T-helper 22 cell (primary cell): Measurements from ENCODE around the gene LRRTM4.
"Not testable (repeated sequence)": the region's sequence is repeated elsewhere in the genome, so short reads cannot be mapped to it uniquely, and the experiment has no call there.

Source experiments
- DNase-seq: peaks from one replicate; pipeline ENCODE4 v3.0.0-alpha.2; 2020; ENCODE audit warnings: low read depth

Gene LRRTM4

GRCh38 chr2:77081597-77081996 lies 440.6 kb downstream of the LRRTM4 start:
- DNase-seq, result no peak

GRCh38 chr2:77064324-77064723 lies 457.9 kb downstream of the LRRTM4 start:
- DNase-seq, result no peak

GRCh38 chr2:77054938-77055337 lies 467.2 kb downstream of the LRRTM4 start:
- no peak for DNase-seq

DNA sequence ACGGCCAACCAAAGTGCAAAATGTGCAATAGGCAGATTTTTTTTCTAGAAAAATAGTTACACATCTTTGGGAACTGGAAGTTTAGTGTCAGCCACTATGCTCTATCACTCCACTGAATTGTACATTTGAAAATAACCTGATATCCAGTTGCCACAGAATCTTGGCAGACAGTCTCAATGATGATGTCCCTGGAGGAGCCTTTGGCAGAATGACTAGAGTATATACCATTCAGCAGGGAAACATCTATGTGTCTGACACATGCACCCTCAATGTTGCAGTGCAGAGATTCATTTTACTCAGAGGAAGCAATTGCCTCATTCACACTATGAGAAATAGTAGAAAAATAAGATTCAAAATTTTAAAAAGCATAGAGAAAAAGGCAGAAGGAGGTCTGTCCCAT lies 475.8 kb downstream of the LRRTM4 start:
- no peak for DNase-seq

DNA sequence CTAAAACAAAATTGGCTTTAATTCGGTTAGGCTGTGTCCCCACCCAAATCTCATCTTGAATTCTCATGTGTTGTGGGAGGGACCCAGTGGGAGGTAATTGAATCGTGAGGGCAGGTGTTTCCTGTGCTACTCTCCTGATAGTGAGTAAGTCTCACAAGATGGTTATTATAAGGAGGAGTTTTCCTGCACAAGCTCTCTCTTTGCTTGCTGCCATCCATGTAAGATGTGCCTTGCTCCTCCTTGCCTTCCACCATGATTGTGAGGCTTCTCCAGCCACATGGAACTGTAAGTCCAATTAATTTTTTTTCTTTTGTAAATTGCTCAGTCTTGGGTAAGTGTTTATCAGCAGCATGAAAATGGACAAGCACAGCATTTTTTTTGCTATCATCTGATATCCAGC lies 476.7 kb downstream of the LRRTM4 start:
- not testable (repeated sequence) for DNase-seq

- no peak for DNase-seq
These were observed 487.7 kb downstream of the LRRTM4 start for GRCh38 chr2:77034445-77034844.

GRCh38 chr2:77029237-77029636 lies 492.9 kb downstream of the LRRTM4 start:
- not testable (repeated sequence) for DNase-seq

DNA sequence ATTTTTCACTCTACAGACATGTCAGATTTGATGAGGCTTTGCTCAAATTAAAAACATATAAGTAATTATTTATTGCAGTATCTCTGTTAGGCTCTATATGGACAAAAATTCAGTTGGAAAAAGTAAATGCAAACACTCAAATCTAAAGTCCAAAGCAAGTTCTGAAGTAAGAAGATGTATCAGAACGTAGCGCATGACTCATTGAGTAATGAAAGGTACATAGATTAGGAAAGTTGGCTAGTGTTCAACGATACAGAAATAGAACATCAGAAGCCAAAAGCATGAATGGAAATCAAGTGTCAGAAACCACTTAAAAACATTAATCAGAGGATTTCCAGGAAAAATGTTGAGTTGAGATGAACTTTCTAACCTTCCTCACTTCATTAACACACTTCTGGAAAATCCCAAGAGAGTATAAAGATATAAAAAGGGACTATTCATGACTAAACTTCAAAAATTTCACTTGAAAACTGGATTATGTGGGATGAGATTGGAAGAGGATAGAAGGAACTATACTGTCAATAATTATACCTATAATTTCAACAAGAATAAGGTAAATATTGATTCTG lies 494.1 kb downstream of the LRRTM4 start:
- DNase-seq, result no peak

GRCh38 chr2:77025714-77026113 lies 496.5 kb downstream of the LRRTM4 start:
- no peak for DNase-seq

- no peak for DNase-seq
These were observed 501.0 kb downstream of the LRRTM4 start for GRCh38 chr2:77021161-77021560.

DNA sequence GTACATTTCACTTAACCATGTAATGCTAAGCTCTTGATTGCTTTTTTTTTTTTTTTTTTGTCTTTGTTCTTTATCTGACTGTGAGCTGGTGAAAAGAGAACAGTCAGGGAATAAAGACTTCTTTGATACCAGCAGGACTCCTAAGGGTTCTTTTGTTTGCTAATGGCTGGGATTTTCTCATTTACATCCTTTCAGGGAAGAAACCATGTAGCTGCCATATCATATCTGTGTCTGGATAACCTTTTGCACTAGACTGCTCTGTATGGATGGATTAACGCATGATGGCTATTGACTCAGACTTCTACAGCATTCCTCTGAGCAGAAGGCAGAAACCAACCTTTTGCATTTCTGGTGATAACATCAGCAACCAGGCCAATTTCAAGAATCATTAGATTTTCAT lies 504.0 kb downstream of the LRRTM4 start:
- no peak for DNase-seq

GRCh38 chr2:77017355-77017745 lies 504.8 kb downstream of the LRRTM4 start:
- no peak for DNase-seq

DNA sequence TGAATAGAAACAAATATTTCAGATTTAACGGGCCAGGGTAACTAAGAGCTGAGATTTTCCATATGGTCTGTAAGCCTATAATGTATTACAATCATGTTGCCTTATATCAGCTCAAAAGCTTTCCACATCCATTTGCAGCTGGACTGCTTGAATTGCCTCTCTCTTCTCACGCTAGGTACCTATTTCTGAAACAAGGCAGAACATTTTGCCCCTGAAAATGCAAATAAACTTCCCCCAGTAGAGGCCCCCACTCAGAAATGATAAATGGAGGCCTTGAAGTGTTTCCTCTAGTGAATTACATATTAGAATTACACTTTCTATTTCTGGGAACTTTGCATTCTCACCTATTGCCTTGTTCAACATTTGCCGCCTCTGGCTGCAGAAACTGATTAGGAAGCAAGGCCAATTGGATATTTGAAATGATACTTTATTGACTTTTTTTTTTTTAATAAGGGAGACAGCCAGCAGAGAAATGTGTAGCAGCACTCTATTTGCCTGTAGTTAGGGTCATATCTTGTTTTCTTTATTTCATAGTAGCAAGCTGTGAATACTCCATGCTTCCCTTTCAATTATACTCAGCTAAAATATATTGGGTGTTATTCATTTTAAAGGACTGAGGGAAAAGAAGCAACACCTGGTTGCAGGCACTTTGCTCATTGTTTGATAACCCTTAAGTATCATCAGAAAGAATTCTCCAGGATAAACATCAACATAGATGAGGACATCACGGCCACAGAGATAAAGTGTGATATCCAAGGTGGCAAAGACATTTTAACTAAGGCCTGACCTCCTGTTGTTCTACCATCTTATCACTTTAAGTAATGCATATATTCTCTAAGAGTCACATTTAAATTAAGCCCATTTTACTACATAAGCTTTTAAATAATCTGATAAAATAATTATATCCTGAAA lies 505.5 kb downstream of the LRRTM4 start:
- DNase-seq, result no peak

DNA sequence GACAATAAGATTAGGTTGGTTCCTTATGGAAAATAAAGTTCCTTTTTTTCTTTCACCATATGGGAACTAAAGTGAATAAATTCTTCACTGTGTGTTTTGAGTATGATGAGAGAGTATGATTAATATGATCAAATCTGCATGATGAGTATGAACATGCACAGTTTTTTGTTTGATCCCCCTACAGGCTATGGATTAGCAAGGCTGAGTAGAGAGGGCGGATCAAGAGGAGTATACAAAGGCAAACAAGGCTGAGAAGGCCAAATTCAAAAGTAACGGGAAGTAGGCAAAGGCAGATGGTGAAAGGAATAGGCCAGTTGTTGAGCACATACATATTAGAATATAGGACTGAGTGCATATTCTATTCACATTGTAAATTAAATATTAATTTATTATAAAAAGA lies 508.2 kb downstream of the LRRTM4 start:
- no peak for DNase-seq

GRCh38 chr2:77013457-77013856 lies 508.7 kb downstream of the LRRTM4 start:
- no peak for DNase-seq

DNA sequence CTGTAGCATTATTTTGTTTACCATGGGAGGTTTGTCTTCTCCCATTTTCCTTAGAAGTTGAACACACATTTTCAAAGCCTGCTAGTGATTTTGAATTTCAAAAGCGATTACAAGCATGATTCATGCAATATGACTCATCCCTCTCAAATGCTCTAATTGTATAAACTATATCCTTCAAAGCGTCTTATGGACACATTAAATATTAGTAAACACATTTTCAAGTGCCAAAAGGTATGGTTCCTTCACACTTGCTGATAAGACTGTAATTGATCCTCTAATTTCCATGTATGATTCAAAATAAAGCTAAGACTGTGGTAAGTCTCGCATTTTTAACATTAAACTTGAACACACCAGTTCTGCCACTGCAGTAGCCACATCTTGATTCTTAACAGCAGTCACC lies 512.9 kb downstream of the LRRTM4 start:
- no peak for DNase-seq

- DNase-seq, result no peak
These were observed 513.3 kb downstream of the LRRTM4 start for GRCh38 chr2:77008853-77009252.

DNA sequence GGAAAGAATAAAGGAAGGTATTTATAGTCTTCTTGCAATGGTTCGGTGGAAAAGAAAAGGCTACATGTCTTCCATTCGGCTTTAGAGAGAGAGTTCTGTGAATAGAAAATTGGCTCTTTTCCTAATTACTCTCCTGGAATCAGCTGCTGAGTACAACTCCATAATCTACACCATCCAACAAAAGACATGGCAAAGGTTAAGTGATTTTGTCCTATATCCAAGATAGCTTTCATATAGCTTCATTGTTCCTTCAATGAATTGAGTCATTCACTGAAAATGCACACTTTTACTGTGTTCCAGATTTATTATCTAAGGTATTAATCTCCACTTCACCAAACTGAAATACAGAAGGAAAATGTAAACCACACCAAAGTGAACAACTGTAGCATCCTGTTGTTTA lies 514.5 kb downstream of the LRRTM4 start:
- DNase-seq, result no peak

GRCh38 chr2:77005522-77005921 lies 516.7 kb downstream of the LRRTM4 start:
- no peak for DNase-seq

GRCh38 chr2:77001895-77002294 lies 520.3 kb downstream of the LRRTM4 start:
- no peak for DNase-seq

DNA sequence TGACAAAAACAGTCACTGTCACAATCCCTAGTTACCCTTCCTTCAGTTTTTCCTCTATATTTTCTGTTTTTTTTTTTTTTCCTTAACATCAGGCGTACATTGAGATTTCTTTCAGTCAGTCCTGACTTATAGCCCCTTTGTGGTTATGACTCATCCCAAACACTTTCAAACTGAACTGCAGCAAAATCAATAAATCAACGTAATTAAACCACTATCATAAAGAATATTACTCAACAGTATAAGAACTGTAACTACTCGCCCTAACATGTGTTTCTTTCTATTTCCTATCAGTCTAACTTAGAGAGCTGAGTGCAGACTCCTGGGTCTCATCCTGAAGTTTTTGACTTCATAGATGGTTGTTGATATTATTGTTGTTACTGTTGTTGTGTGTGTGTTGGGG lies 523.5 kb downstream of the LRRTM4 start:
- DNase-seq, result no peak

DNA sequence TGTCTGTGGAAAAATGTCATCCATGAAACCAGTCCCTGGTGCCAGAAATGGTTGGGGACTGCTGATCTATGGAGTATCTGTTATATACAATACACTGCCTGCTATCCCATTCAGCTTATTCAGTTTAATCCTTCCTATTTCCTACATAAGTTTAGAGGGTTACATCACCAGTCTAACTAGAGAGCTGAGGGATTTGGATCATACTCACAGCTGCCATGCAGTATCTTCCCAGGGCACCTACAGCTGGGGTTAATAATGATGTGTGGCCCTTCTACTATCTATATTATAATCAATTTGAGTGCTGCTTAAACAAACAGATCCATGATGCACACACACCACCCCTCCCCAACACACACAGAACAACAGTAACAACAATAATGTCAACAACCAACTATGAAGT lies 524.0 kb downstream of the LRRTM4 start:
- DNase-seq, result no peak

- DNase-seq, result no peak
These were observed 524.9 kb downstream of the LRRTM4 start for GRCh38 chr2:76997296-76997695.
